T-helper 1 cell treated with Interleukin-12 subunit alpha and Interleukin-12 subunit beta and Interleukin-4 antibody, amounts not matched to agents 30 ng/mL and 1 ng/mL, for 36 hours (primary cell): ENCODE results near the gene CELF2. TPM values are rescaled to one million over a fixed set of nuclear protein-coding genes. Genes with fewer than 3 reads are reported as not detected.

Experiments
- intact Hi-C: fragments of 100-400 bp; cut with micrococcal nuclease; formaldehyde crosslinking; loops from one replicate; pipeline ENCODE4 v1.15.1; 2024
- total RNA-seq: library from RNA; stranded (reverse); gene quantifications from 2 replicates; pipeline ENCODE4 v1.2.3, GENCODE V29; 2022

CELF2 gene
- total RNA-seq, 1 donor from 2014 or later: 155 TPM

- intact Hi-C loops: no loop called here
Observed at GRCh38 chr10:11240641-11241040, 223.0 kb downstream of the CELF2 start.

- intact Hi-C loops: no loop called here
Observed at GRCh38 chr10:11242443-11243387, 225.0 kb downstream of the CELF2 start.

- intact Hi-C loops: loop anchor here (1.0 kb wide), 1 partner anchor 17 kb away; no protein-coding TSS in a partner anchor
Observed at GRCh38 chr10:11243425-11244222, 226.0 kb downstream of the CELF2 start.

- intact Hi-C loops: no loop called here
Observed at GRCh38 chr10:11245095-11245479, 227.4 kb downstream of the CELF2 start.

GRCh38 chr10:11245510-11245909, 227.8 kb downstream of the CELF2 start:
- intact Hi-C loops: no loop called here

GRCh38 chr10:11245981-11246590, 228.4 kb downstream of the CELF2 start:
- intact Hi-C loops: no loop called here

GRCh38 chr10:11246752-11247467, 229.2 kb downstream of the CELF2 start:
- intact Hi-C loops: no loop called here

- intact Hi-C loops: no loop called here
Observed at GRCh38 chr10:11249152-11249807, 231.6 kb downstream of the CELF2 start.

- intact Hi-C loops: no loop called here
Observed at GRCh38 chr10:11249808-11250195, 232.1 kb downstream of the CELF2 start.

- intact Hi-C loops: no loop called here
Observed at GRCh38 chr10:11250304-11250703, 232.6 kb downstream of the CELF2 start.

GRCh38 chr10:11252887-11253286, 235.2 kb downstream of the CELF2 start:
- intact Hi-C loops: no loop called here

- intact Hi-C loops: no loop called here
Observed at GRCh38 chr10:11253385-11254002, 235.8 kb downstream of the CELF2 start.

GRCh38 chr10:11255156-11255555, 237.5 kb downstream of the CELF2 start:
- intact Hi-C loops: no loop called here

- intact Hi-C loops: no loop called here
Observed at GRCh38 chr10:11255796-11256444, 238.2 kb downstream of the CELF2 start.

- intact Hi-C loops: no loop called here
Observed at GRCh38 chr10:11256896-11257295, 239.2 kb downstream of the CELF2 start.

GRCh38 chr10:11257440-11258090, 239.9 kb downstream of the CELF2 start:
- intact Hi-C loops: no loop called here

GRCh38 chr10:11260170-11260569, 242.5 kb downstream of the CELF2 start:
- intact Hi-C loops: loop anchor here (10.0 kb wide), 1 partner anchor 245 kb away; the partner anchor contains the start of gene CELF2

- intact Hi-C loops: loop anchor here (10.0 kb wide), 1 partner anchor 246 kb away; the partner anchor contains the start of gene CELF2
Observed at GRCh38 chr10:11261143-11261542, 243.5 kb downstream of the CELF2 start.
